GM12873 (cell line): ENCODE data around the gene WASF3.

Experiments
- TF ChIP-seq, protein P1 (sequence below): IDR thresholded peaks from 2 replicates; pipeline ENCODE4 v1.5.1; 2012; ENCODE audit warnings: low read depth, mild to moderate bottlenecking, moderate library complexity, low read length, control low read depth; ENCODE audit not compliant: insufficient read depth; ENCODE audit errors: missing control alignments

WASF3 gene

DNA sequence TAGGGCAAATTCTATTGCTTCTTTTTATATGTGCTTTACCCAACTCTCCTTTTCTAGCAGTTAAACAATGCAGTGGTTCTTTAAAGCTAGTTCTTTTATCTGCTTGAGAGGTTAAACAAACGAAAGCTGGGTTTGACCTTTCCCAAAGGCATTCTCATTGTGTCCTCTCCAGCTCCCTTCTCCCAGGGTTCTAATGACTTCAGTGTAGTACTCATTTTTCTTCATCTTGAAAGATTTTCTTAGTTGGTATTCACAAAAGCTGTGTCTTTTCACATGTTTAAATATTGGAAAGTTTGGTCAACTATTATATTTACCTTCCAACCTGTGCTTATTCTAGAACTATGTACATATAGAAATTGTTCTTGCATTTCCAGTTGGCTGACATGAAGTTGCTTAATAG lies 1.5 kb downstream of the WASF3 start:
- TF ChIP-seq, protein P1, sequence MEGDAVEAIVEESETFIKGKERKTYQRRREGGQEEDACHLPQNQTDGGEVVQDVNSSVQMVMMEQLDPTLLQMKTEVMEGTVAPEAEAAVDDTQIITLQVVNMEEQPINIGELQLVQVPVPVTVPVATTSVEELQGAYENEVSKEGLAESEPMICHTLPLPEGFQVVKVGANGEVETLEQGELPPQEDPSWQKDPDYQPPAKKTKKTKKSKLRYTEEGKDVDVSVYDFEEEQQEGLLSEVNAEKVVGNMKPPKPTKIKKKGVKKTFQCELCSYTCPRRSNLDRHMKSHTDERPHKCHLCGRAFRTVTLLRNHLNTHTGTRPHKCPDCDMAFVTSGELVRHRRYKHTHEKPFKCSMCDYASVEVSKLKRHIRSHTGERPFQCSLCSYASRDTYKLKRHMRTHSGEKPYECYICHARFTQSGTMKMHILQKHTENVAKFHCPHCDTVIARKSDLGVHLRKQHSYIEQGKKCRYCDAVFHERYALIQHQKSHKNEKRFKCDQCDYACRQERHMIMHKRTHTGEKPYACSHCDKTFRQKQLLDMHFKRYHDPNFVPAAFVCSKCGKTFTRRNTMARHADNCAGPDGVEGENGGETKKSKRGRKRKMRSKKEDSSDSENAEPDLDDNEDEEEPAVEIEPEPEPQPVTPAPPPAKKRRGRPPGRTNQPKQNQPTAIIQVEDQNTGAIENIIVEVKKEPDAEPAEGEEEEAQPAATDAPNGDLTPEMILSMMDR, result no peak

DNA sequence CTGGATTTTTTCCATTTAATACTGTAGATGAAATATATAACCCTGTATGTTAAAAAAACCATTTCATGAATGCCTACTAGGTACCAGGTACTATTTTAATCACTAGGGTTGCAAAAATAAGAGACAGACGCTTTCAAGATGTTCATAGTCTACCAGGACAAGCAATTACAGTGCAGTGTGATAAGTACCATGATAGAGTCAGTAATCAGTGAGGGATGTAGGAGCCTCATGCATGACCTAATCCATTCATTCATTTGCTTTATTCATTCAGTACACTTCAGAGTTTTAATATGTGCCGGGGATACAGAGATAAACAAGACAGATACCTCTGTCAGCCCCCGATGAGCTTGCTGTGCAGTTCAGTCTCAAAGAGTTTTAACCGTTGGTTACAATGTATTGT lies 3.0 kb downstream of the WASF3 start:
- TF ChIP-seq, protein P1, result no peak

DNA sequence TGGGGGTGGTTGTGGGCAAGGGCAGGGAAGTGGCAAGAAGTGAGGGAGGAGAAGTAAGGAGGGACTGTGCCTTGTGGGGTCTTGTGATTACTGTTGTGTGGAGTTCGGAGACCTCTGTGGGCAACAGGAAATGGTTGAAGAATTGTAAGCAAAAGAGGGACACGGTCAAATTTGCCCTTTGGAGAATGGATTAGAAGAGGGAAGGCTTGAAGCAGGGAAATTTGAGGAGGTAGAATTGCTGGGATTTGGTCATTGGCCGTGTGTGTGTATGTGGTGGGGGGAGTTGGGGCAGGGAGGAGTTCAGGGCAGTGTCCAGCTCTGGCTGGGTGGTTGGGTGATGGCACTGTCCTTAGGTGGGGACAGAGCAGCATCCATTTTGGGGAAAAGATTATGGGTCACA lies 3.6 kb downstream of the WASF3 start:
- TF ChIP-seq, protein P1, result no peak

DNA sequence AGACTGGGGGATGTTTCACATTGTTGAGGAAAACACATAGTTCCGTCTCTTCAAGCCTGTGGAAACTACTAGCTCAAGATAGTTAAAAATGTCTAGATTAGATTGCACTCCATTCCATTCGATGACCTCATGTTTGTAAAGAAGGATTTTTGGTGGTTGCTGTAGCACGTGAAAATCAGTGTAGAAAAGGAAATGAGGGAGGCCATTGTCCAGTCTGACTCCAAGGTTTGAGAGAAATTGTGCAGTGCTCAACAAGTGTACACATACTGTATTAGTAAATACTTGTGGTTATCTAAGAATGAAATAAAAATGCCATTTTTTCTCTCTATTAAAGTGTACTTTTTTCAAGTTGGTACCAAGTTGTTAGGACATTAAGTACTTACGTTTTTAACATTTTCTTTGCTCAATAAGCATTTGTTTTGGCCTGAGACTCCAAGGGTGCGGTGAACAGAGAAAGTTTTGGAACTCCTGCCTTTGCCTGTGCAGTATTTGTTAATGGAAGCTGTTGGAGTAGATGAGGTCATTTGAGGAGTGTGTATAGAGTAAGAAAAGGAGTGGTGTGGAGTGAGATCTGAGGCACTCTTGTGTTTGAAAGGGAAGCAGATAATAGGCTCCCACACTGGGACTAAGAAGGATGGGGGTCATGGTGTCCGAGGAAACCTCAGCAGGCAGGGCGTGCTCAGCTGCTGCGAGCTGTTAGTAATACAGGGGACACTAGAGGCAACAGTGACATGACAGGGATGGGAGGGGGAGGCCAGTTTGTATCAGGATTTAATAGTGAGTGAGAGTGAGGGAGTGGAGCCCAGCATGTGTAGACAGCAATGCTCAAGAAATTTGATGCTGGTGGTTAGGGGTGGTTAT lies 4.4 kb downstream of the WASF3 start:
- TF ChIP-seq, protein P1, result no peak

DNA sequence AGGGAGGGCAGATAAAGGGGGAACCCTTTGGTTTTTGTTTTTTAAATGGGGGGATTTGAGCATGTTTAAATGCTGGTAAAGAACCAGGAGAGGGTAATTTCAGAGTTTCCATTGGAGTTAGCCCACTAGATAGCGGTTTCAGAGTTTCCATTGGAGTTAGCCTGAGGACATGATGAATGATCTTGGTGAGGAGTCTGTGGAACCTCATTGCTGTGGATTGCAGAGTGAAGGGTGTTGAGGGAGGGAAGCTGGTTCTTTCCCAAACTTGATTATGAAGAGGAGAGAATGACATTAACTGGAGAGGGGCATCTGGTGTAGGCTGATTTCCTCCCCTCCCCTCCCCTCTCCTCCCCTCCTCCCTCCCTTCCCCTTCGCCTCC lies 5.0 kb downstream of the WASF3 start:
- TF ChIP-seq, protein P1, result no peak

DNA sequence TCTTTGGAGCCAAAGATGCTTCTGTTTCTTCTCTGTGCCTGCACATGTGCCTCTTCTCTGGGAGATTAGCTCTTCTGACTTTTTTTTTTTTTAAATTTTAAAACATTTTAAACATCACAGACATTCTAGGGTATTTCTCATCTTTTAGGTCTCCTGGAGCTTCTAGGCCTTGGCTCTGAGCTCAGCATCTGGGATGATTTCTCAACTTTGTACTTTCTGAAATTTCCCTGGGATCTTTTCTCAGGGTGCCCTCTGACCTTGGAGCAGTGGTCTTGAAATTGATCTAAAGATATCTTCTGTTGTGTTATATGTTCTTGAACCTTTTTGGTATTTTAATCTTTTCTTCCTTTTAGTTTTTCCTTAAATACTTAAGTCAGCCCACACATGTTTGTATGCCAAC lies 6.2 kb downstream of the WASF3 start:
- TF ChIP-seq, protein P1, result no peak

DNA sequence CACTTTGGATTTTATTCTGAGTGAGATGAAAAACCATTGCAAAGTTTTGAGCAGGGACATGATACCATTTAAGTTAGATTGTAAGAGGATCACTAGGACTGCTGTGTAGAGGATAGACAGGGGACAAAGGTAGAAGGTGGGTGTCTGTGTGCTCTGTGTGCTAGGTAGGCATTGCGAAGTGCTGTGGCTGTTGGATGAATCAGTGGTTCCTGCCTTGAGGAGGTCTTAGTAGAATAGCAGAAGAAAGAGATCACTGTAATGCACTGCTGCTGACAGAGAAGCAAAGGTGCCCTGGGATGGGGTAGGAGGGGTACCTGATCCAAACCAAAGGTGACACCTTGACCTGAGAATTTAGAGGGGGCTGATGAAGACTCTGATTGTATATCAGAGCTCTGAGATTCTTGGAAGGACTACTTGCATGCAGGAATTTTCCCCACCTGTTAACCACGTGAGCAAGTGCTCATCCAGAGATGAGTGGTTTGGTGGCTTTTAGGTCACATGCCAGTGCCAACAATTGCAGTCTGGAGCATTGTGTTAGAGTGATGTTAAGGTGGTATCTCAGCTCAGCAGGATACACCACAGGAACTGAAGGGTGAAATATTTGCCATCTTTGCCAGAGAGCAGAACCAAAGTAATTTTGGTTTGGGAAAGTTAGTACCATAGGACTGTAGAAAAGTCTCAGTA lies 10.8 kb downstream of the WASF3 start:
- TF ChIP-seq, protein P1, result no peak
